ENCODE measurements around the gene SGSM1. TPM values are rescaled to one million over a fixed set of nuclear protein-coding genes. Genes with fewer than 3 reads are reported as not detected.

The SGSM1 gene
- total RNA-seq, 1 donor from 2014 or later = 0.42 TPM

DNA sequence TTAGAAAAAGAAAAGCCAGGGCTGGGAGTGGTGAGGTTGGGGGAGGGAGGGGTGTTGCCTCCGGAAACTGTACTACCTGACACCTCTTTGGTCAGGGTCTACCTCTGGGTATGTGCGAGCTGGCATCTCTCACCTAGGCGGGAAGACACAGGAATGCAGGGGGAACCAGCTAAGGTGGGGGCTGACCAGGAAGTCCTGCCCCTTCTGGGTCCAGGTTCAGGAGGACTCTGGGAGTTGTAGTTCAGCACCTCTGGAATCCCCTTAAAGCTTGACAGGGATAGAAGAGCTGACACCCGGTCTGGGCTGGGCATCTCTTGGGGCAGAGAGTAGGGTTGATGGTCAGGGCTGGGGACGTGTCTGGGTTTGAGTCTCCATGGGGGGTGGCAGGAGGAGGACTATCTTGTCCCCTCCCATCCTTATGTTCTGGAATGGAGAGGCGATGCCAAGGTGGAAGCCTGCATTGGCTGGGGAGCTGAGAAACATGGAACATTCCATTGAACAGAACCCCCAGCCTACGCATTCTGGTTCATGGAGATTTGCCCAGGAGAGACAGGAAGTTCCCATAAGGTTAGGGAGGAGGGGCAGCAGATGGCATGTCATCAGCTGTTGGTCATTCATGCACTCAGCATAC, 144.4 kb downstream of the SGSM1 start:
- intact Hi-C loops (cut with micrococcal nuclease) = no loop called here

DNA sequence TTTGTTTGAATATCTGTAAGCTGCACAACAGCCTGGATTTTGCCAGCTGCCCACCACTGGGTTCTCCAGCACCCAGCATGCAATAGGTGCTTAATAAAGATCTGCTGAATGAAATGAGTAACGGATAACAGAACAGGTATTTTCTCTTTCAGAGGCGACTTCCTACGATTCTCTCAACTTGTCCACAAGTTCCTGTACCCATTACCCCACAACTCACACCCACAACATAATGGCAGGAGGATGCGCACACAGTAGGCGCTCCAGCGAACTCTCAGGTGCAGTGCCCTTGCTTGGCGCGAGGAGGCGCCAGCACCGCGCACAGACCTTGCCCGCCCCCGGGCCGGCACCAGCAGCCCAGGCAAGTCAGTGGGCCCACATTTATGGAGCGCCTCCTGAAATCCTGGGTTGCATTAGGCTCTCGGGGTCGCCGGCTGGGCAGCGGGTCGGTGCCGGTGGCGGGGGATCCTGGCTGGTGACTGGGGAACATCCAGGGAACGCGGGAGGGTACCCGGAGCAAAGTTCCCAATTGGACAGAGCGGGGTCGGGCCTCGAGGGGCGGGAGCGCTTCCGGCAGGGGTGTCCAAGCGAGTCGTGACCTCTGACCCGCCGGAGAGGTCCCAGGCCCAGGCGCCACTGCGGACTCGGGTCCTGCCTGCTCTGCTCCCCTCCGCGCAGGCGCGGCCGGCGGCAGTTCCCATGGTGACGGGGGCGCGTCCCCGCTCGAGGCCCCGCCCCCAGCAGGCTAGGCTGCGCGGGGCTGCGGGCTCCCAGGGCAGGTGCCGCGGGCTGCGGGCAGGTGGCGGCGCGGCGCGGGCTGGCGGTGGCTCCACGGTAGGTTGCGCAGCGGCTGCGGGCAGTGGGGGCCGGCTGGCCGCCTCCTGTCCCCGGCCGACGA, 146.2 kb downstream of the SGSM1 start, which contains the start of gene KIAA1671:
Gene KIAA1671 (plus strand): TSS at position 775 of the 895 bp plus-strand sequence. CDS start 75,284 bp downstream, outside the sequence.
- intact Hi-C loops (cut with micrococcal nuclease) = loop anchor here (1.0 kb wide), 5 partner anchors 14 to 105 kb away; no protein-coding TSS in a partner anchor

- intact Hi-C loops (cut with micrococcal nuclease) = loop anchor here (1.0 kb wide), 5 partner anchors 15 to 104 kb away; no protein-coding TSS in a partner anchor
Observed at GRCh38 chr22:24952837-24953383, 146.9 kb downstream of the SGSM1 start.

GRCh38 chr22:24953384-24954113, 147.5 kb downstream of the SGSM1 start:
- intact Hi-C loops (cut with micrococcal nuclease) = no loop called here

GRCh38 chr22:24954114-24954463, 148.1 kb downstream of the SGSM1 start:
- intact Hi-C loops (cut with micrococcal nuclease) = no loop called here

DNA sequence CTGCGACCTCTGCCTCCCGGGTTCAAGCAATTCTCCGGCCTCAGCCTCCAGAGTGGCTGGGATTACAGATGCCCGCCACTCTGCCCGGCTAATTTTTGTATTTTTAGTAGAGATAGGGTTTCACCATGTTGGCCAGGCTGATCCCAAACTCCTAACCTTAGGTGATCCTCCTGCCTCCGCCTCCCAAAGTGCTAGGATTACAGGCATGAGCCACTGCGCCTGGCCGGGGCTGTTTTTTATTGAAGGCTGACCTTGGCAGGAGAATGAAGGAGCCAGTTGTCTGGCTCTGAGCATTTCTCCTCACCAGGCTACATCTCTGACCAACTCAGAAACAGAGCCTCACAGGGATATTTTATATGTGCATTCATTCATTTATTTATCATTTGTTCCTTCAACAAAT, 148.8 kb downstream of the SGSM1 start:
- intact Hi-C loops (cut with micrococcal nuclease) = no loop called here

DNA sequence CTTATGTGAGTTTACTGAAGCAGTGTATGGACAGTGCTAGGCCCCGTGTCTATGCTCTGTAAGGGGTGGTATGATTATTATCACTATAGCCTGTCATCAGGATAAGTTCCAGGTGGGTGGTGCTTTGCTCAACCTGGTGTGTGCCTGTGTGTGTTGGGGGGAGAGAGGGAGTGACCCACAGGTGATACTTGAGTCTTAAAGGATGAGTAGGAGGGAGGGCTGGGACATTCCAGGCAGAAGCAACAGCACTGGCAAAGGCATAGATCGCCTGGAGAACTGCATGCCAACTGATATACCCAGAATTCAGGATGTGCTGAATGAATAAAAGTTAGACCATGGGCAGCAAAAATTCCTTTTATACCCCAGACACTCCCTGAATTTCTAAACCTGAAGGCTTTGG, 151.0 kb downstream of the SGSM1 start:
- intact Hi-C loops (cut with micrococcal nuclease) = no loop called here

DNA sequence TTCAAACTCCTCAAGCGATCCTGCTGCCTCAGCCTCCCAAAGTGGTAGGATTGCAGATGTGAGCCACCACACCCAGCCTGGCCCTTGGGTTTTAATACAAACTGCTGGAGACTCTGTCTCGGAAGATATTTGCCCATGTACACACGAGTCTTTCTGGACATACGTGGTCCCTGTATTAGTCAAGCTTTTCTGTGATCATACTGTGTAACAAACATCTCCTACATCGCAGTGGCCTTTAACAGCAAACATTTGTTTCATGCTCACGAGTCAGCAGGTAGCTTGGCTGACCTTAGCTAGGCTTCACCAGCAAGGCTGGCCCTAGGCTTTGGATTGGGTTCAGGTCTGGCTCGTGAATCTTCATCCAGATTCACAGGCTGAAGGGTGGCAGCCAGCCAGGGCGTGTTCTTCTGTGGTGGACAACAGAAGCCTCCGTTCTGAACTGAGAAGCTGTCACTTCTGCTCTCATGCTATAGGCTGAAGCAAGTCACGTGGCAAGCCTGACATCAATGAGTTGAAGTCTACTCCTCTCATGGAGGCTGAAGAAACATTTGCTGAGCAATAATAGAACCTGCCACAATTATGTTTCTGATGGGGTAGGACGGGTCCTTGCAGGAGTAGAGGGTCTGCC, 155.3 kb downstream of the SGSM1 start:
- intact Hi-C loops (cut with micrococcal nuclease) = no loop called here

- intact Hi-C loops (cut with micrococcal nuclease) = no loop called here
Observed at GRCh38 chr22:24962094-24962493, 156.1 kb downstream of the SGSM1 start.

DNA sequence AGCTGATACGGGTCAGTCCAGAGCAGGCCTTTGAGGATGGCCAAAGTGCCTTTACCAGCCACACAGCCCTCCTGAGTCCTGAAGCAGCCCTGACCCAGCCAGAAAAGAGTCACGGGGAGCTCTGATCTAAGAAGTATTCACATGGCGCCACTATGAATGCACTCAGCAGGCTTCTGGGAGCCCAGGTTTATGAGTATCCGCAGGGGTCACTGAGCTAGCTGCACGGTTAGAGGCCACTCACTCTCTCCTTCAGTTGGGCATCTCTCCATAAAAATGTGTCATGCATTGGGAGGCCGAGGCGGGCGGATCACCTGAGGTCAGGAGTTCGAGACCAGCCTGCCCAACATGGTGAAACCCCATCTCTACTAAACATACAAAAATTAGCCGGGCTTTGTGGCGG, 156.8 kb downstream of the SGSM1 start:
- intact Hi-C loops (cut with micrococcal nuclease) = no loop called here

DNA sequence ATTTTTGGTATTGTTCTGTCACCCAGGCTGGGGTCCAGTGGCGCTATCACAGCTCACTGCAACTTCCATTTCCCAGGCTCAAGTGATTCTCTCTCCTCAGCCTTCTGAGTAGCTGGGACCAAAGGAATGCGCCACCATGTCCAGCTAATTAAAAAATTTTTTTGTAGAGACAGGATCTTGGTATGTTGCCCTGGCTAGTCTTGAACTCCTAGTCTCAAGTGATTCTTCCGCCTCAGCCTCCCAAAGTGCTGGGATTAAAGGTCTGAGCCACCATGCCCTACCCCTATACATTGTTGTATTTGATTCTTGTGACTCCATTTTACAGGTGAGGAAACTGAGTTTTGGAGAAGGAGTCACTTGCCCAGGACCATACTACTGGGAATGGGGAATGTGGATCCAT, 158.4 kb downstream of the SGSM1 start:
- intact Hi-C loops (cut with micrococcal nuclease) = no loop called here

- intact Hi-C loops (cut with micrococcal nuclease) = no loop called here
Observed at GRCh38 chr22:24965822-24966626, 160.0 kb downstream of the SGSM1 start.

GRCh38 chr22:24968066-24968561, 162.1 kb downstream of the SGSM1 start:
- intact Hi-C loops (cut with micrococcal nuclease) = no loop called here

GRCh38 chr22:24969560-24970301, 163.7 kb downstream of the SGSM1 start:
- intact Hi-C loops (cut with micrococcal nuclease) = no loop called here

DNA sequence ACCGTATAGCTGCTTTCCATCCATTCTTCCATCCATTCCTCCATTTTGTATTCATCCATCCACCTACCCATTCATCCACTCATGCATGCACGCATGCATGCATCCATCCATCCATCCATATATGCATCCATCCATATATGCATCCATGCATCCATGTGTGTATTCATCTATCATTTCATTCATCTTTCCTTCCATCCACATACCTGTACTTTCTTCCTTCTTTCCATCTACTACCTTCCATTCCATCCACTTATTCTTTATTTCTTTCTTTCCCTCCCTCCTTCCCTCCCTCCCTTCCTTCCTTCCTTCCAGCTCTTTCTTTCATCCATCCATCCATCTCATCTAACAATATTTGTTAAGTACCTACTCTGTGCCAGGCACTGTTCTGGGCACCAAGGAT, 166.4 kb downstream of the SGSM1 start:
- intact Hi-C loops (cut with micrococcal nuclease) = no loop called here

DNA sequence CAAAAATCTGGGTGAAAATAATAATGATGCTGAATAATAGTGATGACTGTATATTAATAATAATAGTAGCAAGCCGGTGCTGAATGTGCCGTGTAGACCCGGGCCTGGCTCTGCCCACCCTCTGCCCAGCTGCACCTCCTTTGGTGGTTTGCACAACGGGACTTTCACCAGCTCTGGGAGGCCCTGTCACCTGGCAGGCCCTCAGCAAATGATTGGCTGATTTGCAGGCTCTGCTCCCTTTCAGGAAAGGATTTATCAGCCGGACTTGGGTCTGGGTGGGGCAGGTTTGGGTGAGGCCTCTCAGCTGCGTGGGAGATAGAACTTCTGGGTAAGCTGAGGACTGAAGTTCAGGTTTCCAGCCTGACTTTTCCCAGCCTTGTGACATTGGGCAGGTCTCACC, 167.9 kb downstream of the SGSM1 start:
- intact Hi-C loops (cut with micrococcal nuclease) = no loop called here

- intact Hi-C loops (cut with micrococcal nuclease) = no loop called here
Observed at GRCh38 chr22:24975125-24975640, 169.2 kb downstream of the SGSM1 start.

DNA sequence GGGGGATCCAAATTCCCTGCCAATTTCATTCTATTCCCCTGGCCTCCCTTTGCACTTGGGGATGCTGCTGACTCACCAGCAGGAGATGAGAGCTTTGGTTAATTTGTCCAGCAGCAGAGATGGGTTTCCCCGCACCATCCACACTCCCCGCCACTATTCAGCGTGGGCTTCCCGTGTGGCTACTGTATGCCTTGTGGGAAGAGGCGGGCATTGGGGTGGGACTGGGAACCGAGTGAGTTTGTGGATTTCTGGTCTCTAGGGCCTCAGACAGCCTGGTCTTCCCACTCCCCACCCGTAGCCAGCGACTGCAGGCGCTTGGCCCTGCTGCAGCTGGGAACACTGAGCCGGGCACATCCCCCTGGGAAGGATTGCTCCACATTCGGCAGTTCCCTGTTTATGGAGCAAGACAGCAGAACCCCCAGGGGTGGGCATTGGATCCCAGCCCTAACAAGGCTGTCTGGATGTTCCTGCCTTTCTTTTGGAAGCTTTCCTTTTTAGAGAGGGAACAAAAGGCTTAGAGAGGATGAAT, 169.9 kb downstream of the SGSM1 start:
- intact Hi-C loops (cut with micrococcal nuclease) = no loop called here
